GM23338 (cell line): ENCODE measurements around the gene HTR6. TPM values are rescaled to one million over a fixed set of nuclear protein-coding genes. Genes with fewer than 3 reads are reported as not detected.

ENCODE experiments used
- ATAC-seq: fragments of 200-7000 bp; cut with Tn5 transposase; 3 replicates; pipeline ENCODE4 v1.9.1; 2020
- DNase-seq: peaks from one replicate; pipeline ENCODE4 v3.0.0-alpha.2; 2015; ENCODE audit warnings: low spot score
- H2AFZ ChIP-seq: fragments of 200-600 bp; sonication (generic); 2 replicates; pipeline ENCODE4 v1.8.0; 2016; ENCODE audit warnings: antibody characterized with exemption, mild to moderate bottlenecking, moderate library complexity
- H3F3A ChIP-seq: fragments of 200-600 bp; sonication (generic); replicated peaks from 2 replicates; pipeline ENCODE4 v1.8.0; 2017; ENCODE audit warnings: antibody characterized with exemption, mixed run types, low read depth
- H3K27ac ChIP-seq: fragments of 200-600 bp; sonication (generic); 2 replicates; pipeline ENCODE4 v1.6.1; 2016; ENCODE audit warnings: low read depth
- H3K27me3 ChIP-seq: fragments of 200-600 bp; sonication (generic); 2 replicates; pipeline ENCODE4 v1.8.0; 2016; ENCODE audit warnings: mild to moderate bottlenecking, mixed run types, moderate library complexity; ENCODE audit not compliant: insufficient read depth
- H3K36me3 ChIP-seq: fragments of 200-600 bp; sonication (generic); 2 replicates; pipeline ENCODE4 v1.8.0; 2016; ENCODE audit warnings: mild to moderate bottlenecking; ENCODE audit not compliant: insufficient read depth
- H3K4me1 ChIP-seq: fragments of 200-600 bp; sonication (generic); 2 replicates; pipeline ENCODE4 v1.8.0; 2016; ENCODE audit warnings: mild to moderate bottlenecking, moderate library complexity; ENCODE audit not compliant: insufficient read depth
- H3K4me2 ChIP-seq: fragments of 200-600 bp; sonication (generic); 2 replicates; pipeline ENCODE4 v1.7.1; 2017; ENCODE audit warnings: mixed run types
- H3K4me3 ChIP-seq: fragments of 200-600 bp; sonication (generic); 2 replicates; pipeline ENCODE4 v1.6.1; 2016; ENCODE audit warnings: mixed run types
- H3K79me2 ChIP-seq: fragments of 200-600 bp; sonication (generic); replicated peaks from 2 replicates; pipeline ENCODE4 v1.8.0; 2017; ENCODE audit warnings: mild to moderate bottlenecking; ENCODE audit not compliant: insufficient read depth
- H3K9me2 ChIP-seq: fragments of 200-600 bp; sonication (generic); 2 replicates; pipeline ENCODE4 v1.8.0; 2017; ENCODE audit not compliant: insufficient read depth
- H4K20me1 ChIP-seq: fragments of 200-600 bp; sonication (generic); replicated peaks from 2 replicates; pipeline ENCODE4 v1.8.0; 2017; ENCODE audit warnings: mild to moderate bottlenecking; ENCODE audit not compliant: insufficient read depth
- H3K27ac Mint-ChIP-seq: 2 replicates; pipeline ENCODE4 v1.8.0; 2020; ENCODE audit warnings: inconsistent platforms, mild to moderate bottlenecking, moderate library complexity, mixed read lengths
- H3K27me3 Mint-ChIP-seq: 3 replicates; pipeline ENCODE4 v1.8.0; 2022; ENCODE audit warnings: low read depth, mild to moderate bottlenecking, moderate library complexity, mixed read lengths, inconsistent platforms; ENCODE audit not compliant: insufficient read depth, poor library complexity
- H3K36me3 Mint-ChIP-seq: 3 replicates; pipeline ENCODE4 v1.8.0; 2021; ENCODE audit warnings: low read depth, mild to moderate bottlenecking, inconsistent platforms, moderate library complexity, mixed read lengths
- H3K4me1 Mint-ChIP-seq: 3 replicates; pipeline ENCODE4 v1.8.0; 2020; ENCODE audit warnings: mild to moderate bottlenecking, inconsistent platforms, mixed read lengths
- H3K4me3 Mint-ChIP-seq: 3 replicates; pipeline ENCODE4 v1.8.0; 2021; ENCODE audit warnings: moderate library complexity, mild to moderate bottlenecking, inconsistent platforms, mixed read lengths
- H3K9me3 Mint-ChIP-seq: 3 replicates; pipeline ENCODE4 v1.8.0; 2020; ENCODE audit warnings: moderate library complexity, mild to moderate bottlenecking, inconsistent platforms, mixed read lengths
- CREB1 ChIP-seq: fragments of 250-450 bp; sonication (Bioruptor Pico); IDR thresholded peaks from 2 replicates; pipeline ENCODE4 v1.5.0; 2020; ENCODE audit warnings: low read depth, mild to moderate bottlenecking, moderate library complexity
- CTCF ChIP-seq, 2 experiments: fragments of 200-600 bp in 1 of 2; sonication (generic) in 1 of 2; conservative IDR thresholded peaks; 2 replicates each; pipeline versions ENCODE4 v1.5.1 to v1.6.1; 2016 to 2017; ENCODE audit warnings: antibody characterized with exemption in 2 of 2, low read depth in 2 of 2, mild to moderate bottlenecking in 2 of 2, moderate library complexity in 1 of 2
- ETS1 ChIP-seq: IDR thresholded peaks from 2 replicates; pipeline ENCODE4 v1.6.1; 2016; ENCODE audit warnings: antibody characterized with exemption
- EZH2 ChIP-seq: fragments of 200-600 bp; sonication (generic); IDR thresholded peaks from one replicate; pipeline ENCODE4 v1.8.0; 2017; ENCODE audit warnings: antibody characterized with exemption, mild to moderate bottlenecking, low read depth; ENCODE audit not compliant: unreplicated experiment
- EZH2phosphoT487 ChIP-seq: fragments of 200-600 bp; sonication (generic); IDR thresholded peaks from one replicate; pipeline ENCODE4 v1.8.1; 2018; ENCODE audit warnings: antibody characterized with exemption; ENCODE audit not compliant: unreplicated experiment
- NANOG ChIP-seq: IDR thresholded peaks from 2 replicates; pipeline ENCODE4 v1.6.1; 2016; ENCODE audit warnings: antibody characterized with exemption, borderline replicate concordance
- POLR2AphosphoS5 ChIP-seq: IDR thresholded peaks from 2 replicates; pipeline ENCODE4 v1.6.1; 2016; ENCODE audit warnings: antibody characterized with exemption, low read depth
- ZNF114 ChIP-seq: fragments of 250-450 bp; sonication (Bioruptor Pico); IDR thresholded peaks from 2 replicates; pipeline ENCODE4 v1.5.0; 2020; ENCODE audit warnings: mild to moderate bottlenecking, moderate library complexity
- ZNF331 ChIP-seq: fragments of 250-450 bp; sonication (Bioruptor Pico); IDR thresholded peaks from 2 replicates; pipeline ENCODE4 v1.5.0; 2020; ENCODE audit warnings: low read depth, mild to moderate bottlenecking, moderate library complexity
- polyA plus RNA-seq: library from polyadenylated mRNA; unstranded; fragments of >200 nt; fragmentation: Nextera tagmentation; extraction: Ambion mirVana; gene quantifications from 2 replicates; pipeline ENCODE4 v1.2.1, GENCODE V29; 2016
- total RNA-seq: library from RNA; depleted of rRNA; stranded (reverse); fragments of >200 nt; shearing (Covaris generic); gene quantifications from 2 replicates; pipeline ENCODE4 v1.2.3, GENCODE V29; 2014
- TF ChIP-seq, protein P1 (sequence below): IDR thresholded peaks from one replicate; pipeline ENCODE4 v1.6.1; 2018; ENCODE audit warnings: antibody characterized with exemption; ENCODE audit not compliant: unreplicated experiment
- TF ChIP-seq, protein P2 (sequence below): fragments of 250-450 bp; sonication (Bioruptor Pico); IDR thresholded peaks from 2 replicates; pipeline ENCODE4 v1.5.0; 2020; ENCODE audit warnings: mild to moderate bottlenecking, moderate library complexity

HTR6 gene
- total and polyA plus RNA-seq, 2 experiments from 2014 or later: 0.26 to 0.66 TPM

GRCh38 chr1:19617376-19617775 is 47.3 kb upstream of the HTR6 start (continued):
- TF ChIP-seq, protein P1, sequence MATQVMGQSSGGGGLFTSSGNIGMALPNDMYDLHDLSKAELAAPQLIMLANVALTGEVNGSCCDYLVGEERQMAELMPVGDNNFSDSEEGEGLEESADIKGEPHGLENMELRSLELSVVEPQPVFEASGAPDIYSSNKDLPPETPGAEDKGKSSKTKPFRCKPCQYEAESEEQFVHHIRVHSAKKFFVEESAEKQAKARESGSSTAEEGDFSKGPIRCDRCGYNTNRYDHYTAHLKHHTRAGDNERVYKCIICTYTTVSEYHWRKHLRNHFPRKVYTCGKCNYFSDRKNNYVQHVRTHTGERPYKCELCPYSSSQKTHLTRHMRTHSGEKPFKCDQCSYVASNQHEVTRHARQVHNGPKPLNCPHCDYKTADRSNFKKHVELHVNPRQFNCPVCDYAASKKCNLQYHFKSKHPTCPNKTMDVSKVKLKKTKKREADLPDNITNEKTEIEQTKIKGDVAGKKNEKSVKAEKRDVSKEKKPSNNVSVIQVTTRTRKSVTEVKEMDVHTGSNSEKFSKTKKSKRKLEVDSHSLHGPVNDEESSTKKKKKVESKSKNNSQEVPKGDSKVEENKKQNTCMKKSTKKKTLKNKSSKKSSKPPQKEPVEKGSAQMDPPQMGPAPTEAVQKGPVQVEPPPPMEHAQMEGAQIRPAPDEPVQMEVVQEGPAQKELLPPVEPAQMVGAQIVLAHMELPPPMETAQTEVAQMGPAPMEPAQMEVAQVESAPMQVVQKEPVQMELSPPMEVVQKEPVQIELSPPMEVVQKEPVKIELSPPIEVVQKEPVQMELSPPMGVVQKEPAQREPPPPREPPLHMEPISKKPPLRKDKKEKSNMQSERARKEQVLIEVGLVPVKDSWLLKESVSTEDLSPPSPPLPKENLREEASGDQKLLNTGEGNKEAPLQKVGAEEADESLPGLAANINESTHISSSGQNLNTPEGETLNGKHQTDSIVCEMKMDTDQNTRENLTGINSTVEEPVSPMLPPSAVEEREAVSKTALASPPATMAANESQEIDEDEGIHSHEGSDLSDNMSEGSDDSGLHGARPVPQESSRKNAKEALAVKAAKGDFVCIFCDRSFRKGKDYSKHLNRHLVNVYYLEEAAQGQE: no peak
- no peak for TF ChIP-seq ZNF331 (CRISPR knock-in tag)
- no peak for TF ChIP-seq EZH2
- TF ChIP-seq NANOG: no peak
- no peak for TF ChIP-seq CTCF (conservative IDR thresholded peaks at IDR 0.05; ENCODE audit: low read depth in 2 of 2)

GRCh38 chr1:19618428-19618827 is 46.2 kb upstream of the HTR6 start:
- no peak for DNase-seq
- H3K27me3 ChIP-seq: no peaks in the 10 kb centered on the region
- H3K79me2 ChIP-seq: peaks cover 57% of the 10 kb centered on the region
- H2AFZ ChIP-seq: no peak overlapping the region
- H3K36me3 Mint-ChIP-seq: 0 out of 3 replicates have a peak, but pooled peaks cover under 1% of the 10 kb centered on the region
- TF ChIP-seq ETS1 (no peak), POLR2AphosphoS5 (no peak), ZNF114 (CRISPR knock-in tag) (no peak), EZH2phosphoT487 (no peak), CREB1 (no peak), NANOG (no peak)
- TF ChIP-seq, protein P2, sequence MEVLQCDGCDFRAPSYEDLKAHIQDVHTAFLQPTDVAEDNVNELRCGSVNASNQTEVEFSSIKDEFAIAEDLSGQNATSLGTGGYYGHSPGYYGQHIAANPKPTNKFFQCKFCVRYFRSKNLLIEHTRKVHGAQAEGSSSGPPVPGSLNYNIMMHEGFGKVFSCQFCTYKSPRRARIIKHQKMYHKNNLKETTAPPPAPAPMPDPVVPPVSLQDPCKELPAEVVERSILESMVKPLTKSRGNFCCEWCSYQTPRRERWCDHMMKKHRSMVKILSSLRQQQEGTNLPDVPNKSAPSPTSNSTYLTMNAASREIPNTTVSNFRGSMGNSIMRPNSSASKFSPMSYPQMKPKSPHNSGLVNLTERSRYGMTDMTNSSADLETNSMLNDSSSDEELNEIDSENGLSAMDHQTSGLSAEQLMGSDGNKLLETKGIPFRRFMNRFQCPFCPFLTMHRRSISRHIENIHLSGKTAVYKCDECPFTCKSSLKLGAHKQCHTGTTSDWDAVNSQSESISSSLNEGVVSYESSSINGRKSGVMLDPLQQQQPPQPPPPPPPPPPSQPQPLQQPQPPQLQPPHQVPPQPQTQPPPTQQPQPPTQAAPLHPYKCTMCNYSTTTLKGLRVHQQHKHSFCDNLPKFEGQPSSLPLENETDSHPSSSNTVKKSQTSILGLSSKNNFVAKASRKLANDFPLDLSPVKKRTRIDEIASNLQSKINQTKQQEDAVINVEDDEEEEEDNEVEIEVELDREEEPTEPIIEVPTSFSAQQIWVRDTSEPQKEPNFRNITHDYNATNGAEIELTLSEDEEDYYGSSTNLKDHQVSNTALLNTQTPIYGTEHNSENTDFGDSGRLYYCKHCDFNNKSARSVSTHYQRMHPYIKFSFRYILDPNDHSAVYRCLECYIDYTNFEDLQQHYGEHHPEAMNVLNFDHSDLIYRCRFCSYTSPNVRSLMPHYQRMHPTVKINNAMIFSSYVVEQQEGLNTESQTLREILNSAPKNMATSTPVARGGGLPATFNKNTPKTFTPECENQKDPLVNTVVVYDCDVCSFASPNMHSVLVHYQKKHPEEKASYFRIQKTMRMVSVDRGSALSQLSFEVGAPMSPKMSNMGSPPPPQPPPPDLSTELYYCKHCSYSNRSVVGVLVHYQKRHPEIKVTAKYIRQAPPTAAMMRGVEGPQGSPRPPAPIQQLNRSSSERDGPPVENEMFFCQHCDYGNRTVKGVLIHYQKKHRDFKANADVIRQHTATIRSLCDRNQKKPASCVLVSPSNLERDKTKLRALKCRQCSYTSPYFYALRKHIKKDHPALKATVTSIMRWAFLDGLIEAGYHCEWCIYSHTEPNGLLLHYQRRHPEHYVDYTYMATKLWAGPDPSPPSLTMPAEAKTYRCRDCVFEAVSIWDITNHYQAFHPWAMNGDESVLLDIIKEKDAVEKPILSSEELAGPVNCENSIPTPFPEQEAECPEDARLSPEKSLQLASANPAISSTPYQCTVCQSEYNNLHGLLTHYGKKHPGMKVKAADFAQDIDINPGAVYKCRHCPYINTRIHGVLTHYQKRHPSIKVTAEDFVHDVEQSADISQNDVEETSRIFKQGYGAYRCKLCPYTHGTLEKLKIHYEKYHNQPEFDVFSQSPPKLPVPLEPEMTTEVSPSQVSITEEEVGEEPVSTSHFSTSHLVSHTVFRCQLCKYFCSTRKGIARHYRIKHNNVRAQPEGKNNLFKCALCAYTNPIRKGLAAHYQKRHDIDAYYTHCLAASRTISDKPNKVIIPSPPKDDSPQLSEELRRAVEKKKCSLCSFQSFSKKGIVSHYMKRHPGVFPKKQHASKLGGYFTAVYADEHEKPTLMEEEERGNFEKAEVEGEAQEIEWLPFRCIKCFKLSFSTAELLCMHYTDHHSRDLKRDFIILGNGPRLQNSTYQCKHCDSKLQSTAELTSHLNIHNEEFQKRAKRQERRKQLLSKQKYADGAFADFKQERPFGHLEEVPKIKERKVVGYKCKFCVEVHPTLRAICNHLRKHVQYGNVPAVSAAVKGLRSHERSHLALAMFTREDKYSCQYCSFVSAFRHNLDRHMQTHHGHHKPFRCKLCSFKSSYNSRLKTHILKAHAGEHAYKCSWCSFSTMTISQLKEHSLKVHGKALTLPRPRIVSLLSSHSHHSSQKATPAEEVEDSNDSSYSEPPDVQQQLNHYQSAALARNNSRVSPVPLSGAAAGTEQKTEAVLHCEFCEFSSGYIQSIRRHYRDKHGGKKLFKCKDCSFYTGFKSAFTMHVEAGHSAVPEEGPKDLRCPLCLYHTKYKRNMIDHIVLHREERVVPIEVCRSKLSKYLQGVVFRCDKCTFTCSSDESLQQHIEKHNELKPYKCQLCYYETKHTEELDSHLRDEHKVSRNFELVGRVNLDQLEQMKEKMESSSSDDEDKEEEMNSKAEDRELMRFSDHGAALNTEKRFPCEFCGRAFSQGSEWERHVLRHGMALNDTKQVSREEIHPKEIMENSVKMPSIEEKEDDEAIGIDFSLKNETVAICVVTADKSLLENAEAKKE (CRISPR knock-in tag): no peak
- peaks cover 15% of the 10 kb centered on the region for H3K4me1 Mint-ChIP-seq
- no peak overlapping the region for H3K27ac ChIP-seq
- H3K4me2 ChIP-seq: no peak overlapping the region
- no peak overlapping the region for H3K4me3 ChIP-seq
- ATAC-seq: peak; percentile 42; the same call in 1 of the 3 replicates
- peaks cover 7% of the 10 kb centered on the region for H3K4me1 ChIP-seq
- peaks cover 12% of the 10 kb centered on the region for H4K20me1 ChIP-seq
- H3K9me3 Mint-ChIP-seq: no peaks in the 10 kb centered on the region
- no peaks in the 10 kb centered on the region for H3F3A ChIP-seq
- H3K9me2 ChIP-seq: no peaks in the 10 kb centered on the region
- no peaks in the 10 kb centered on the region for H3K27me3 Mint-ChIP-seq
- peaks cover 7% of the 10 kb centered on the region; the same call in 1 of the 2 replicates for H3K36me3 ChIP-seq
- no peak overlapping the region for H3K4me3 Mint-ChIP-seq
- H3K27ac Mint-ChIP-seq: no peak overlapping the region
